HepG2 (cell line): Measurements from ENCODE around the gene KIF2C. TPM values are rescaled to one million over a fixed set of nuclear protein-coding genes. Genes with fewer than 3 reads are reported as not detected.

ENCODE experiments used
- AGO1 ChIP-seq: fragments of 200-400 bp; formaldehyde crosslinking; IDR thresholded peaks from 2 replicates; pipeline ENCODE4 v1.6.1; 2017; ENCODE audit warnings: mild to moderate bottlenecking, low read depth, low read length, moderate library complexity; ENCODE audit not compliant: poor library complexity, severe bottlenecking
- EED ChIP-seq: sonication (generic); formaldehyde crosslinking; IDR thresholded peaks from 2 replicates; pipeline ENCODE4 v1.5.0; 2020; ENCODE audit warnings: mild to moderate bottlenecking, missing genetic modification reagents
- ETV6 ChIP-seq: sonication (generic); formaldehyde crosslinking; conservative IDR thresholded peaks from 2 replicates; pipeline ENCODE4 v1.4.0; 2020; ENCODE audit warnings: missing genetic modification reagents
- FOXA1 ChIP-seq, 2 experiments: fragments of 450-650 bp in 1 of 2; sonication (generic) in 1 of 2; formaldehyde crosslinking in 1 of 2; IDR thresholded peaks; 2 replicates each; pipeline versions ENCODE4 v1.4.0 to v1.6.1; 2016 to 2020; ENCODE audit warnings: missing genetic modification reagents in 1 of 2
- HMG20A ChIP-seq: IDR thresholded peaks from 2 replicates; pipeline ENCODE4 v1.6.1; 2016; ENCODE audit warnings: borderline replicate concordance
- HNRNPH1 ChIP-seq: fragments of 200-400 bp; formaldehyde crosslinking; optimal IDR thresholded peaks from 2 replicates; pipeline ENCODE3; 2017; ENCODE audit warnings: mild to moderate bottlenecking, low read depth, low read length
- LCORL ChIP-seq, 2 experiments: fragments of 450-650 bp in 1 of 2; sonication (generic) in 1 of 2; formaldehyde crosslinking in 1 of 2; IDR thresholded peaks; 2 replicates each; pipeline versions ENCODE4 v1.5.0 to v1.6.1; 2017 to 2020; ENCODE audit warnings: antibody characterized with exemption in 1 of 2, missing genetic modification reagents in 1 of 2
- NAIF1 ChIP-seq: sonication (generic); formaldehyde crosslinking; IDR thresholded peaks from 2 replicates; pipeline ENCODE4 v1.5.0; 2020; ENCODE audit warnings: mild to moderate bottlenecking, missing genetic modification reagents, borderline replicate concordance
- NBN ChIP-seq: fragments of 450-650 bp; conservative IDR thresholded peaks from 2 replicates; pipeline ENCODE4 v1.6.1; 2017
- POLR2AphosphoS2 ChIP-seq: IDR thresholded peaks from 2 replicates; pipeline ENCODE4 v1.6.1; 2011; ENCODE audit warnings: low read depth, low read length, improper control_type of control experiment
- TGIF2 ChIP-seq: IDR thresholded peaks from 2 replicates; pipeline ENCODE4 v1.6.1; 2016; ENCODE audit warnings: control low read depth, missing compliant biosample characterization
- ZMYM3 ChIP-seq: sonication (generic); formaldehyde crosslinking; IDR thresholded peaks from 2 replicates; pipeline ENCODE4 v1.5.1; 2020; ENCODE audit warnings: mild to moderate bottlenecking, missing genetic modification reagents
- ZNF230 ChIP-seq: sonication (generic); formaldehyde crosslinking; IDR thresholded peaks from 2 replicates; pipeline ENCODE4 v1.4.0; 2020; ENCODE audit warnings: mild to moderate bottlenecking, missing genetic modification reagents
- ZNF274 ChIP-seq: sonication (generic); formaldehyde crosslinking; IDR thresholded peaks from 2 replicates; pipeline ENCODE4 v1.5.1; 2020; ENCODE audit warnings: mild to moderate bottlenecking, missing genetic modification reagents
- ZNF44 ChIP-seq: sonication (generic); formaldehyde crosslinking; IDR thresholded peaks from 2 replicates; pipeline ENCODE4 v1.5.1; 2020; ENCODE audit warnings: mild to moderate bottlenecking, missing genetic modification reagents
- polyA plus RNA-seq, 8 experiments: library from polyadenylated mRNA; depleted of rRNA in 3 of 8; stranded (reverse) in 7 of 8; unstranded in 1 of 8; fragments of >200 nt; fragmentation: Illumina TruSeq in 4 of 8; extraction: Trizol in 4 of 8; gene quantifications; 2 replicates each; pipeline versions ENCODE4 v1.2.1 to v1.2.3, GENCODE V29; 2011 to 2016; ENCODE audit warnings: low read depth in 4 of 8, missing spikeins in 1 of 8, mixed read lengths in 1 of 8; ENCODE audit not compliant: insufficient read depth in 1 of 8
- total RNA-seq, 5 experiments: library from RNA; depleted of rRNA; stranded (reverse); fragments of >200 nt; fragmentation: Illumina TruSeq; extraction: Trizol; gene quantifications; 2 replicates each; pipeline ENCODE4 v1.2.3, GENCODE V29; 2016; ENCODE audit warnings: low read depth in 1 of 5
- TF ChIP-seq, protein P1 (sequence below): sonication (generic); formaldehyde crosslinking; IDR thresholded peaks from 2 replicates; pipeline ENCODE4 v1.5.1; 2020; ENCODE audit warnings: mild to moderate bottlenecking, missing genetic modification reagents, borderline replicate concordance
- TF ChIP-seq, protein P2 (sequence below): sonication (generic); formaldehyde crosslinking; IDR thresholded peaks from 2 replicates; pipeline ENCODE4 v1.4.0; 2020; ENCODE audit warnings: missing genetic modification reagents
- TF ChIP-seq, protein P3 (sequence below): sonication (generic); formaldehyde crosslinking; conservative IDR thresholded peaks from 2 replicates; pipeline ENCODE4 v1.4.0; 2020; ENCODE audit warnings: missing genetic modification reagents
- TF ChIP-seq, protein P4 (sequence below): sonication (generic); formaldehyde crosslinking; IDR thresholded peaks from 2 replicates; pipeline ENCODE4 v1.5.0; 2020; ENCODE audit warnings: mild to moderate bottlenecking, missing genetic modification reagents, moderate library complexity

Gene KIF2C
- total and polyA plus RNA-seq, 2 of the 13 experiments (the other 11 are each of a cell fraction or from before 2014, with no cell fraction given): 29.7 to 53.7 TPM

DNA sequence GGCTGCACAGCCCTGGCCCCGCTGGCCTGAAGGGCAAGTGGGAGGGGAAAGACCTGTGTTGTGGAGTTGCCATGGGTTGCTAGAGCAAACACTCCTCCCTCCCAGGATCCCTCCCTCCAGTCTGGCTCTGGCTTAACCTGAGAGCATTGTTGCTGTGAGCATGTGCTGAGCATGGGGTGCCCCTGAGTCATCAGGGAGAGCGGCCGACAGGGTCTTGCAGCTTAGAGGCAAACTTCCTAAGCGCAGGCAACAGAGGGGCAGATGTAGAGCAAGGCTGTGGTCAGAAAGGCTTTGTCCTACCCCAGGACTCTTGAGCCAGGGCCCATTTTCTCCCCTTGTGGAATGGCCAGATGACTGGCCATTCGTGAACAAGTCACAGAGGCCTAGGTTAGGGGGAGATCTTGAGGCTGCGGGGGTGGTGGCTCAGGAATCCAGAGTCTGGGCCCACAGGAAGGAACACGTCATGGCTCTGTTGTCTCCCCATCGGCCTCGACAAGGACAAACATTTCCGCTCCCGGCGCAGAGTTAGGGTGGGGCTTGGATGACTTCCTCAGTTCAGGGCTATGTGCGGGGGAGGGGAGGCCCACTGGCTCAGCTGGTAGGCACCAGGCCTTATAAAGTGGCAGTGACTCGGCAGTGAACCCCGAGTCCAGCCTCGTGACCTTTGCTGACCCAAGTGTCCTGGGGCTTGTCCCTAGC lies 67.9 kb downstream of the KIF2C start (continued):
- TF ChIP-seq, protein P1, sequence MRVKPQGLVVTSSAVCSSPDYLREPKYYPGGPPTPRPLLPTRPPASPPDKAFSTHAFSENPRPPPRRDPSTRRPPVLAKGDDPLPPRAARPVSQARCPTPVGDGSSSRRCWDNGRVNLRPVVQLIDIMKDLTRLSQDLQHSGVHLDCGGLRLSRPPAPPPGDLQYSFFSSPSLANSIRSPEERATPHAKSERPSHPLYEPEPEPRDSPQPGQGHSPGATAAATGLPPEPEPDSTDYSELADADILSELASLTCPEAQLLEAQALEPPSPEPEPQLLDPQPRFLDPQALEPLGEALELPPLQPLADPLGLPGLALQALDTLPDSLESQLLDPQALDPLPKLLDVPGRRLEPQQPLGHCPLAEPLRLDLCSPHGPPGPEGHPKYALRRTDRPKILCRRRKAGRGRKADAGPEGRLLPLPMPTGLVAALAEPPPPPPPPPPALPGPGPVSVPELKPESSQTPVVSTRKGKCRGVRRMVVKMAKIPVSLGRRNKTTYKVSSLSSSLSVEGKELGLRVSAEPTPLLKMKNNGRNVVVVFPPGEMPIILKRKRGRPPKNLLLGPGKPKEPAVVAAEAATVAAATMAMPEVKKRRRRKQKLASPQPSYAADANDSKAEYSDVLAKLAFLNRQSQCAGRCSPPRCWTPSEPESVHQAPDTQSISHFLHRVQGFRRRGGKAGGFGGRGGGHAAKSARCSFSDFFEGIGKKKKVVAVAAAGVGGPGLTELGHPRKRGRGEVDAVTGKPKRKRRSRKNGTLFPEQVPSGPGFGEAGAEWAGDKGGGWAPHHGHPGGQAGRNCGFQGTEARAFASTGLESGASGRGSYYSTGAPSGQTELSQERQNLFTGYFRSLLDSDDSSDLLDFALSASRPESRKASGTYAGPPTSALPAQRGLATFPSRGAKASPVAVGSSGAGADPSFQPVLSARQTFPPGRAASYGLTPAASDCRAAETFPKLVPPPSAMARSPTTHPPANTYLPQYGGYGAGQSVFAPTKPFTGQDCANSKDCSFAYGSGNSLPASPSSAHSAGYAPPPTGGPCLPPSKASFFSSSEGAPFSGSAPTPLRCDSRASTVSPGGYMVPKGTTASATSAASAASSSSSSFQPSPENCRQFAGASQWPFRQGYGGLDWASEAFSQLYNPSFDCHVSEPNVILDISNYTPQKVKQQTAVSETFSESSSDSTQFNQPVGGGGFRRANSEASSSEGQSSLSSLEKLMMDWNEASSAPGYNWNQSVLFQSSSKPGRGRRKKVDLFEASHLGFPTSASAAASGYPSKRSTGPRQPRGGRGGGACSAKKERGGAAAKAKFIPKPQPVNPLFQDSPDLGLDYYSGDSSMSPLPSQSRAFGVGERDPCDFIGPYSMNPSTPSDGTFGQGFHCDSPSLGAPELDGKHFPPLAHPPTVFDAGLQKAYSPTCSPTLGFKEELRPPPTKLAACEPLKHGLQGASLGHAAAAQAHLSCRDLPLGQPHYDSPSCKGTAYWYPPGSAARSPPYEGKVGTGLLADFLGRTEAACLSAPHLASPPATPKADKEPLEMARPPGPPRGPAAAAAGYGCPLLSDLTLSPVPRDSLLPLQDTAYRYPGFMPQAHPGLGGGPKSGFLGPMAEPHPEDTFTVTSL: peak; percentile 80
- TF ChIP-seq AGO1 (no peak), ZMYM3 (CRISPR knock-in tag) (no peak; the same call in 1 of the 2 replicates), TGIF2 (peak; percentile 67), LCORL (IDR thresholded peaks at IDR 0.05) (no peak), LCORL (CRISPR knock-in tag; IDR thresholded peaks at IDR 0.05) (peak; percentile 80), ZNF44 (CRISPR knock-in tag) (0 out of 2 replicates have a peak, but pooled peaks have one; percentile 39), ZNF230 (peak; percentile 76; the same call in 1 of the 2 replicates), HMG20A (CRISPR knock-in tag) (no peak; the same call in 1 of the 2 replicates), NAIF1 (peak; percentile 77; the same call in 1 of the 2 replicates), POLR2AphosphoS2 (peak; percentile 60; the same call in 1 of the 2 replicates), HNRNPH1 (no peak), ETV6 (0 out of 2 replicates have a peak, but pooled peaks have one; percentile 11), EED (CRISPR knock-in tag) (no peak; the same call in 1 of the 2 replicates), ZNF274 (peak; percentile 90), FOXA1 (IDR thresholded peaks at IDR 0.05) (no peak), FOXA1 (CRISPR knock-in tag; IDR thresholded peaks at IDR 0.05) (peak; percentile 54), NBN (no peak)
- TF ChIP-seq, protein P2, sequence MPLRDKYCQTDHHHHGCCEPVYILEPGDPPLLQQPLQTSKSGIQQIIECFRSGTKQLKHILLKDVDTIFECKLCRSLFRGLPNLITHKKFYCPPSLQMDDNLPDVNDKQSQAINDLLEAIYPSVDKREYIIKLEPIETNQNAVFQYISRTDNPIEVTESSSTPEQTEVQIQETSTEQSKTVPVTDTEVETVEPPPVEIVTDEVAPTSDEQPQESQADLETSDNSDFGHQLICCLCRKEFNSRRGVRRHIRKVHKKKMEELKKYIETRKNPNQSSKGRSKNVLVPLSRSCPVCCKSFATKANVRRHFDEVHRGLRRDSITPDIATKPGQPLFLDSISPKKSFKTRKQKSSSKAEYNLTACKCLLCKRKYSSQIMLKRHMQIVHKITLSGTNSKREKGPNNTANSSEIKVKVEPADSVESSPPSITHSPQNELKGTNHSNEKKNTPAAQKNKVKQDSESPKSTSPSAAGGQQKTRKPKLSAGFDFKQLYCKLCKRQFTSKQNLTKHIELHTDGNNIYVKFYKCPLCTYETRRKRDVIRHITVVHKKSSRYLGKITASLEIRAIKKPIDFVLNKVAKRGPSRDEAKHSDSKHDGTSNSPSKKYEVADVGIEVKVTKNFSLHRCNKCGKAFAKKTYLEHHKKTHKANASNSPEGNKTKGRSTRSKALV (CRISPR knock-in tag): peak; percentile 52; the same call in 1 of the 2 replicates
- TF ChIP-seq, protein P3, sequence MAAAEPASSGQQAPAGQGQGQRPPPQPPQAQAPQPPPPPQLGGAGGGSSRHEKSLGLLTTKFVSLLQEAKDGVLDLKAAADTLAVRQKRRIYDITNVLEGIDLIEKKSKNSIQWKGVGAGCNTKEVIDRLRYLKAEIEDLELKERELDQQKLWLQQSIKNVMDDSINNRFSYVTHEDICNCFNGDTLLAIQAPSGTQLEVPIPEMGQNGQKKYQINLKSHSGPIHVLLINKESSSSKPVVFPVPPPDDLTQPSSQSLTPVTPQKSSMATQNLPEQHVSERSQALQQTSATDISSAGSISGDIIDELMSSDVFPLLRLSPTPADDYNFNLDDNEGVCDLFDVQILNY: no peak
- TF ChIP-seq, protein P4, sequence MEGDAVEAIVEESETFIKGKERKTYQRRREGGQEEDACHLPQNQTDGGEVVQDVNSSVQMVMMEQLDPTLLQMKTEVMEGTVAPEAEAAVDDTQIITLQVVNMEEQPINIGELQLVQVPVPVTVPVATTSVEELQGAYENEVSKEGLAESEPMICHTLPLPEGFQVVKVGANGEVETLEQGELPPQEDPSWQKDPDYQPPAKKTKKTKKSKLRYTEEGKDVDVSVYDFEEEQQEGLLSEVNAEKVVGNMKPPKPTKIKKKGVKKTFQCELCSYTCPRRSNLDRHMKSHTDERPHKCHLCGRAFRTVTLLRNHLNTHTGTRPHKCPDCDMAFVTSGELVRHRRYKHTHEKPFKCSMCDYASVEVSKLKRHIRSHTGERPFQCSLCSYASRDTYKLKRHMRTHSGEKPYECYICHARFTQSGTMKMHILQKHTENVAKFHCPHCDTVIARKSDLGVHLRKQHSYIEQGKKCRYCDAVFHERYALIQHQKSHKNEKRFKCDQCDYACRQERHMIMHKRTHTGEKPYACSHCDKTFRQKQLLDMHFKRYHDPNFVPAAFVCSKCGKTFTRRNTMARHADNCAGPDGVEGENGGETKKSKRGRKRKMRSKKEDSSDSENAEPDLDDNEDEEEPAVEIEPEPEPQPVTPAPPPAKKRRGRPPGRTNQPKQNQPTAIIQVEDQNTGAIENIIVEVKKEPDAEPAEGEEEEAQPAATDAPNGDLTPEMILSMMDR (CRISPR knock-in tag): peak; percentile 21
